ENCODE results near the gene LCOR.

The LCOR gene

GRCh38 chr10:96890580-96890979 lies 58.5 kb downstream of the LCOR start:
- DNase-seq: no peak

DNA sequence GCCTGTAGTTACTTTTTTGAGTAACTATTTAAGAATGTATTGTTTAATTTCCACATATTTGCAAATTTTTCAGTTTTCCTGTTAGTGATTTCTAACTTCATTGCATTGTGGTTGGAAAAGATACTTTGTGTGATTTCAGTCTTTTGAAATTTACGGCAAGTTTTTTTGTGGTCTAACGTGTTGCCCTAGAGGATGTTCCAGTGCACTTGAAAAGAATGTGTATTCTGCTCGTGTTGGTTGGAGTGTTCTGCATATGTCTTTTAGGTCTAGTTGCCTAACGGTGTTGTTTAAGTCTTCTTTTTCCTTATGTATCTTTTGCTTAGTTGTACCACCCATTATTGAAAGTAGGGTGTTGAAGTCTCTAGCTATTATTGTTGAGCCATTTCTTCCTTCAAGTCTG lies 59.7 kb downstream of the LCOR start:
- DNase-seq: no peak

- no peak for DNase-seq
Observed at GRCh38 chr10:96895662-96896424, 63.7 kb downstream of the LCOR start.

- DNase-seq: no peak
Observed at GRCh38 chr10:96896884-96897589, 64.9 kb downstream of the LCOR start.

DNA sequence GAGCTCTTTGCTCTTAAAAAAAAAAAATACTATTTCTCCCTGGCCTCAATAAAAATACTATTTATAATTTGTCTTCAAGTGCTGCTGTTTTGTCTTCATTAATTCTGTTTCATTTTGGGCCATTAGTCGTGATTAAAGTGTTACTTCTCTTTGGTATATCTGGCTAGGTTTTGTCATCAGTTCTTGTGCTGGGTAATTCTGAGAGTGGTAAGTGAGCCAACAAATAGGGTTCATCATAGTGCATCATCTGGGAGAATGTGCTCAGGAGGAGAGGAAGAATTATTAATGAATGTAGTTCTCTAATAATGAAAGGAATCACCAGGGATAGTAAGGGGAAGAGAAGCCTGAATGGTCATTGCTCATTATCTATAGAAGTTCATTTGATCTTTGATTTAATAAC lies 70.0 kb downstream of the LCOR start:
- DNase-seq: no peak

- DNase-seq: no peak
Observed at GRCh38 chr10:96902731-96903358, 70.7 kb downstream of the LCOR start.

DNA sequence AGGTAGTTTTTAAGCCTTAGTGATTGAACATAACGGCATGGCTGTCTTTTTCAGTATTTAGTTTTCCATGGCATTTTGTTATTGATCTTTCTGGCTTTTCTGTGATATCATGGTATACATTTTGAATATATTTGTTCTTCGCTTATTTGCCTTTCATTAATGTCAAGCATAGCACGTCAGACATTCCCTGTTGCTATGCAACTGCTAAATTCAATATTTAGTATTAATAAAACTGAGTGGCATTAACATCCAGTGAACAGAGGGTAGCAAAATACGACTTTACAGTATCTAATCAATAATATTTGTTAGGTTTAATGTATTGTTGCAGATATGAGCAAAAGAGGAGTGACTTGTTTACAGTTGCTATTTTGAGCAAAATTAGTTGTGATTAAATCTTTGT lies 72.5 kb downstream of the LCOR start:
- no peak for DNase-seq

DNA sequence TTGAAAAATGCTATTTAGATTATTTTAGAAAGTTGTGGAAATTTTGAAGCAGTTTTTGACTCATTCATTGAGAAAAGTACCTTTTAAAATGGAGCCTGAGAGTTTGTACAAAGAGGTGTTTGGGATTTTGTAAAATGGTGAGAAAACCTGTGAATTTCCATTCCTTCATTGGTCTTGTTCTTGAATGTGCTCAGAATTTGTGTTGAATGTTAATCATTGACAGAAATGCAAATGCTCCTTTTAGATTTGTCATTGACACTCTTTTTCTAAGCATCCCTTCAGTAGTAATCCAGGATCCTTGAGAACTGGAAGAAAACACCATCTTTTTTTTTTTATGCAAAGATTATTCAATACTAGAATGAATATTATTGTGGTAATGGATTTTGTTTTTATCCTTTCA lies 74.8 kb downstream of the LCOR start:
- no peak for DNase-seq

DNA sequence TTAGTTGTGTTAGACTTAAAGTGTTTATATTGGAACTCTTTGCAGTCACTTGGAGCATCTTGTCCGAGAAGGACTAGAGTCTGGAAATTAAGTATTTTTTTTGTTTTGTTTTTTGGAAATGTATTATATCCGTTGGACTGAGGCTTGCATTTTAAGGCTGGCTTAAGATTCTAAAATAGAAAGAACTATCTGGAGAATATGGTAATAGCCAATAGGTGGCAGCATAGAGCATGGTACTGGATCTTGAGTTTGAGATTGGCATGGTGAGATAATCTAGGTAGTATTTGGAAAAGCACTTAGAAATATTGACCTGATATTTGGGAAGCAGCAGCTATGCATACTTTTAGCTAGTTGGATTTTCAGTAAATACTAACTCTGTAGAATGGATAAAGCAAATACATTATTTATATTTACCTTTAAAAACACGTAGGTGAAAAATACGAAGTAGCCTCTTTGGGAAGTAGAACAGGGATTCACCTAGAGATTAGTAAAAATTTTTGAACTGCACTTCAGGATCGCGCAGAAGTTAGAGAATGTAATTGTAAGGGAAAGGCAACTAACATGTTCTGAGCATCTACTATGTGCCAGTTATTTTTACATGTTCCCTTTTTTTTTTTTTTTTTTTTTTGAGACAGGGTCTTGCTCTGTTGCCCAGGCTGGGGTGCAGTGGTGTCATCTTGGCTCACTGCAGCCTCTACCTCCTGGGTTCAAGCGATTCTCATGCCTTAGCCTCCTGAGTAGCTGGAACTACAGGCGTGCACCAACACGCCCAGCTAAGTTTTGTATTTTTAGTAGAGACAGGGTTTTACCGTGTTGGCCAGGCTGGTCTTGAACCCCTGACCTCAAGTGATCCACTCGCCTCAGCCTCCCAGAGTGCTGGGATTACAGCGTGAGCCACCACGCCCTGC lies 78.6 kb downstream of the LCOR start:
- no peak for DNase-seq

- DNase-seq: no peak
Observed at GRCh38 chr10:96912405-96912804, 80.3 kb downstream of the LCOR start.

GRCh38 chr10:96913906-96914305 lies 81.8 kb downstream of the LCOR start:
- DNase-seq: no peak

DNA sequence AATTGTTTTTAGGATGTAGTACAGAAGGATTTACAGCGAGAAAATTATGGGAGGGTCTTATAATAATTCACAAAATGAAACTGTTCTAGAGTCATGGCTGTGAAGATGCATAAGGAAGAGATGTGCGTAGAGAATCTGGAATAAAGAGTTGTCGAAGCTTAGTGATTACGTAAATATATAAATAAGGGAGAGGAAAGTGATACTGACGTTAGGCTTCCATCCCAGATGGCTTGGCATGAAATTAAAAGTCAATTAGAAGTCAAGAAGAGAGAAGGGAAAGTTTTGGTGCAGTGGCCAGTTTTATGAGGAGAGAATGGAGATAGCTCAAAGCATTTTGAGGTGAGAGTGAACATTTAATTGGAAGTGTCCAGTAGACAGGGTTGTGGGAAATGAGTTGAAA lies 85.5 kb downstream of the LCOR start:
- no peak for DNase-seq

- no peak for DNase-seq
Observed at GRCh38 chr10:96918214-96919002, 86.3 kb downstream of the LCOR start.

GRCh38 chr10:96919785-96920430 lies 87.8 kb downstream of the LCOR start:
- no peak for DNase-seq

GRCh38 chr10:96921655-96922054 lies 89.6 kb downstream of the LCOR start:
- DNase-seq: no peak

GRCh38 chr10:96922978-96923948 lies 91.2 kb downstream of the LCOR start:
- DNase-seq: no peak

GRCh38 chr10:96924861-96925260 lies 92.8 kb downstream of the LCOR start:
- no peak for DNase-seq

- DNase-seq: no peak
Observed at GRCh38 chr10:96930469-96930868, 98.4 kb downstream of the LCOR start.

DNA sequence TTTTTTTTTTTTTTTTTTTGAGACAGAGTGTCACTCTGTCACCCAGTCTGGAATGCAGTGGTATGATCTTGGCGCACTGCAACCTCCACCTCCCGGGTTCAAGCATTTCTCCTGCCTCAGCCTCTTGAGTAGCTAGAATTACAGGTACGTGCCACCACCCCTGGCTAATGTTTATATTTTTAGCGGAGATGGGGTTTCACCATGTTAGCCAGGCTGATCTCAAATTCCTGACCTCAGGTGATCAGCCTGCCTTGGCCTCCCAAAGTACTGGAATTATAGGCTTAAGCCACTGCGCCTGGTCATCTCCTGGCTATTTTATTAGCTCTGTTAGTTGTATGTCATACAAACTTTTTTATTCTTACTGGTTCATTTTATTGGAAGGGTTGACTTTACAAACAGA lies 103.0 kb downstream of the LCOR start:
- no peak for DNase-seq

GRCh38 chr10:96935810-96936209 lies 103.7 kb downstream of the LCOR start:
- DNase-seq: no peak
